HG02588 (cell line): ENCODE results near the gene SPEM1.

Experiments
- ATAC-seq: cut with Tn5 transposase; IDR thresholded peaks from one replicate; pipeline ENCODE4 v1.9.1; 2021; ENCODE audit warnings: mild to moderate bottlenecking, moderate library complexity; ENCODE audit not compliant: unreplicated experiment

Gene SPEM1

GRCh38 chr17:7417056-7417655 is 3.0 kb upstream of the SPEM1 start:
- no peak for ATAC-seq

- no peak for ATAC-seq
Measured at GRCh38 chr17:7418472-7419152, 1.5 kb upstream of the SPEM1 start.

- no peak for ATAC-seq
Measured at GRCh38 chr17:7421186-7421585, 1.1 kb downstream of the SPEM1 start.

DNA sequence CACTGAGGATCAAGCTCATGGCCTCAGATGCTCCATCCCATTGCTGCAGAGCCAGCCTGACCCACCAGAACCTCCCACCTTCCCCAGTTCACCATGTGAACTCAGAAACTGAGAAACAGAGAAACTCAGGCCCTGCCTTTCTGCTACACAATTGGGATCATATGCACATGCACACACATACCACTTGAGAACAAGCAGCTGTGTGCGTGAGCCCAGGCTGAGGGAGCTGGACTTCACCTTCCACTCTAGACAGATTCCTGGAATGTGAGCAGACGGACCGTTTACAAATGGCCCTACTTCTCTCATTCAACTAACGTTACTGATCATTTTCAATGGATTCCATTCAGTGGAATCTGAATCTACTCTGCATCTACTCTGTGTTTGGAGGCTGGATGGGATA is 3.6 kb downstream of the SPEM1 start:
- ATAC-seq, result no peak

- no peak for ATAC-seq
Measured at GRCh38 chr17:7425316-7425715, 5.2 kb downstream of the SPEM1 start, which contains the start of gene SPEM2. TSS of gene SPEM2 (plus strand) at chr17:7425616. CDS start at chr17:7425689, 73 bp downstream.

- ATAC-seq, result no peak
Measured at GRCh38 chr17:7425756-7426155, 5.6 kb downstream of the SPEM1 start.

GRCh38 chr17:7426203-7426863 is 6.2 kb downstream of the SPEM1 start:
- no peak for ATAC-seq

DNA sequence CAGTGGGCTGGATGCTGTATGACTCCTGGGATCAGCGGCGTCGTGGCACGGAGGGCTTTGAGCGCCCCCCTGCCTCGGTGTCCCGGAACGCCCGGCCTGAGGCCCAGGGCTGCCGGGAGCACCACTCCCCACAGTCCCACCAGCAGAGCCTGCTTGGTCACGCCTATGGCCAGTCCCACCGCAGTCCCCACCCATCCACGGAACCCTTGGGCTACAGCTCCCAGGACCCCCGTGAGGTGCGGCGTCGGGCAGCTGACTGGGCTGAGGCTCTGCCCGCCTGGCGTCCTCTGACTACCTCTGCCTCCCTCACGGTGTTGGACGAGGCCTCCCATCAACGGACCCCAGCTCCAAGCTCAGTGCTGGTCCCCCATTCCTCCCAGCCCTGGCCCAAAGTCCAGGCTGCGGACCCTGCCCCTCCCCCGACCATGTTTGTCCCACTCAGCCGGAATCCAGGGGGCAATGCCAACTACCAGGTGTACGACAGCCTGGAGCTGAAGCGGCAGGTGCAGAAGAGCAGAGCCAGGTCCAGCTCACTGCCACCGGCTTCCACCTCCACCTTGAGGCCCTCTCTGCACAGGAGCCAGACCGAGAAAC is 6.9 kb downstream of the SPEM1 start:
- no peak for ATAC-seq

DNA sequence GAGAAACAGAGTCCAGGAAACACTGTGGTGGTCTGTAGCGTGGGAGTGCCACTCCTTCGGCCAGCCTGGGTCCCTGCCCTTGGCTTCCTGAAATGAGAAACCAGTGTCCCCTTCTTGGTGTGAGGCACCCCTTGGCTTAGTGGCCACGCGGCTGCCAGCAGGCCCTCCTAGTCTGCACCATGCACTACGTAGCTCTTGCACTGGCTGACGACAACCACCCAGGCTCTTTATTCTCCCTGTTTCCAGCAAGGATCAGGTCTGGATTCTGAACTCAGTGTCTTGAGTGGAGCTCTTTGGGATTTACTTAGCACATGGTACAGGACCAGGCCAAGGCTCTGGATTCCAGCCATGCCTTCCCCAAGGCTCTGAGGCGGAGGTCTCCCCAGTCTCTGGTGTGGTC is 7.4 kb downstream of the SPEM1 start:
- ATAC-seq, result no peak

DNA sequence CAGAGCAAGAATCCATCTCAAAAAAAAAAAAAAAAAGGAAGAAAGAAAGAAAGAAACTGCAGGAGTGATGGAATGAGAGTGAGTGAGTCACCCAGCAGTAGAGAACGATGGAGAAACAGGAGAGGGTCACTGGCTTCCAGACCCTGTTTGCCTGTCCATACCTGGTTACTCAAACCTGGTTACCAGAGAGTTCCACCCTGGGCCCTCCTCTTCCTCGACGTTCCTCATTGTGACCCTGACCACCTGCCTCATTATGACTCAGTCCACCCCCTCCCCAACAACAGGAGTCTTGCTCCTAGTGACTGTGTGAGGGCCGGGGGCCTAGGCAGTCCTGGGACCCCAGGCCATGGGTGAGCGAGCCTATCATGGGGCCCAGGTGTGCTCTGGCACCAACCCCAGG is 8.4 kb downstream of the SPEM1 start, which contains the start of gene SPEM3:
Gene SPEM3, plus strand, starts transcription at position 301 of the 400 bp plus-strand sequence. Its CDS starts 46 bp downstream, at position 347.
- ATAC-seq, result no peak

- no peak for ATAC-seq
Measured at GRCh38 chr17:7429722-7430121, 9.6 kb downstream of the SPEM1 start.

DNA sequence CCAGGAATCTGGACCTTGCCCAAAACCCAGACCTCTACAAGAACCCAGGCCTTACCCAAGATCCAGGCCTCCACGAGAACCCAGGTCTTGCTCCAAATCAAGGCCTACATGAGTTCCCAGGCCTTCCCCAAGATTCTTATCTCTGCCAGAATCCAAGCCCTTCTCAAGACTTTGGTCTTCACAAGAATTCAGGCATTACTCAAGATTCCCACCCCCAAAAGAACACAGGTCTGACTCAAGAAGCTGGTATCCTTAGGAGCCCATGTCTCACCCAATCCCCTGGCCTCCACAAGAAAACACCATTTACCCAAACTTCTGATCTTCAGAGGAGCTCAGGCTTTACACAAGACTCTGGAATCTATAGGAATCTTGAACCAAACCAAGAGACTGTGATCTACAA is 11.1 kb downstream of the SPEM1 start:
- ATAC-seq, result no peak

GRCh38 chr17:7432296-7432695 is 12.2 kb downstream of the SPEM1 start:
- ATAC-seq, result no peak

DNA sequence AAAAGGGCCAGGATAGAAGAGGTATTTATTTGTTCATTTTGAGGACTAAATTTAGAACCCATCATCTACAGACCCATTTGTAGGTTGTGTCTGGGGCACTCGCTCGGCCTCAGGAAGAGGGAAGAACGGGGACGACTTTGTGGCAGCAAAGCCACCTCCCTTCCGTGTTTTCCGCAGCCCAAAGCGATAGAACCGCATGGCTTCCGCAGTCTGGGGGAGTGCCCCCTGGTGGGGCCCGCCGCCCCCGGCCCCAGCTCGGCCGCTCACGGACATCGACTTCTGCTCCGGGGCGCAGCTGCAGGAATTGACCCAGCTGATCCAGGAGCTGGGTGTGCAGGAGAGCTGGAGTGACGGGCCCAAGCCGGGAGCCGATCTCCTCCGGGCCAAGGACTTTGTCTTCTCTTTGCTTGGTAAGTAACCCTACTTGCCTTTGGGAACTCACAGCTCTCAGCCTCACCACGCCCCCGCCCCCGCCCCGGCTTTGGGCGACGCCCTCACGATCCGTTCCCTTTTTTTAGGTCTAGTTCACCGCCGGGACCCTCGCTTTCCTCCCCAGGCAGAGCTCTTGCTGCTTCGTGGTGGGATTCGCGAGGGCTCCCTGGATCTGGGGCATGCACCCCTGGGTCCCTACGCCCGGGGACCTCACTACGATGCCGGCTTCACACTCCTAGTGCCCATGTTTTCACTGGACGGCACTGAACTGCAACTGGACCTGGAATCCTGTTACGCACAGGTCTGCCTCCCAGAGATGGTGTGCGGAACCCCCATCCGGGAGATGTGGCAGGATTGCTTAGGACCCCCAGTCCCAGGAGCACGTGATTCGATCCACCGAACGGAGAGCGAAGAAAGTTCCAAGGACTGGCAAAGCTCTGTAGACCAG is 15.8 kb downstream of the SPEM1 start:
- ATAC-seq, result peak; percentile 17

DNA sequence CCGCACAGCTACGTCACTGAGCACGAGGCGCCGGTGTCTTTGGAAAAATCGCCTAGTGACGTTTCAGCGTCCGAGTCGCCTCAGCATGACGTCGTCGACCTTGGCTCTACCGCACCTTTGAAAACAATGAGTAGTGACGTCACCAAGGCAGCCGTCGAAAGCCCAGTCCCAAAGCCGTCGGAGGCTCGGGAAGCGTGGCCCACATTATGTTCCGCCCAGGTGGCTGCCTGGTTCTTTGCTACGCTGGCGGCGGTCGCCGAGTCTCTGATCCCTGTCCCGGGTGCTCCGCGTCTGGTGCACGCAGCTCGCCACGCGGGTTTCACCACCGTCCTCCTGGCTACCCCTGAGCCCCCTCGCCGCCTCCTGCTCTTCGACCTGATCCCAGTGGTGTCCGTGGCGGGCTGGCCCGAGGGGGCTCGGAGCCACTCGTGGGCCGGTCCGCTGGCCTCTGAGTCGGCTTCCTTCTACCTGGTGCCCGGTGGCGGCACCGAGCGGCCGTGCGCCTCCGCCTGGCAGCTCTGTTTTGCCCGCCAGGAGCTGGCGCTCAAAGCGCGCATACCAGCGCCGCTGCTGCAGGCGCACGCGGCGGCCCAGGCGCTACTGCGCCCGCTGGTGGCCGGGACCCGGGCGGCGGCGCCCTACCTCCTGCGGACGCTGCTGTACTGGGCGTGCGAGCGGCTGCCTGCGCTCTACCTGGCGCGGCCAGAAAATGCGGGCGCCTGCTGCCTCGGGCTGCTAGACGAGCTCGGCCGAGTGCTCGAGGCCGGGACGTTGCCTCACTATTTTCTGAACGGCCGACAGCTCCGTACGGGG is 16.6 kb downstream of the SPEM1 start:
- no peak for ATAC-seq

DNA sequence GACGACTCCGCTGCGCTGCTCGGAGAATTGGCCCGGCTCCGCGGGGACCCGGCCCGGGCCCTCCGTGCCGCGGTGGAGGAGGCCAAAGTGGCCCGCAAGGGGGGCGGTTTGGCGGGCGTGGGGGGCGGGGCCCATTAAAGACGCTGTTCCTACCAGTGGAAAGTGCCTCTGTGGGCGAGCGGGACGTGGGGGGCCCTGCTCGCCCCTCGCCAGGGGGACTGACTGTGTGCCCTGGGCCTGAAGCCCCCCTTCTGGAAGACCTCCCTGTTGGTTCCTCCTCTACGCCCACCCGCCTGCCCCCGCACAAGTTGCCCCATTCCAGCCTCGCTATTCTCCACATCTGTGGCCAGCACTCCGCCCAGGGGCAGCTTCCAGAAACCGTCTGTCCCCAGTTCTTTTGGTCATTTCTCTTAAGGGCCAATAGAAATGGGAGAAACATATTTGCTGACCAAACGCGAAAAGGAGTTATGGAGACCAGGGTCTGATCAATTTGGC is 17.3 kb downstream of the SPEM1 start:
- no peak for ATAC-seq

DNA sequence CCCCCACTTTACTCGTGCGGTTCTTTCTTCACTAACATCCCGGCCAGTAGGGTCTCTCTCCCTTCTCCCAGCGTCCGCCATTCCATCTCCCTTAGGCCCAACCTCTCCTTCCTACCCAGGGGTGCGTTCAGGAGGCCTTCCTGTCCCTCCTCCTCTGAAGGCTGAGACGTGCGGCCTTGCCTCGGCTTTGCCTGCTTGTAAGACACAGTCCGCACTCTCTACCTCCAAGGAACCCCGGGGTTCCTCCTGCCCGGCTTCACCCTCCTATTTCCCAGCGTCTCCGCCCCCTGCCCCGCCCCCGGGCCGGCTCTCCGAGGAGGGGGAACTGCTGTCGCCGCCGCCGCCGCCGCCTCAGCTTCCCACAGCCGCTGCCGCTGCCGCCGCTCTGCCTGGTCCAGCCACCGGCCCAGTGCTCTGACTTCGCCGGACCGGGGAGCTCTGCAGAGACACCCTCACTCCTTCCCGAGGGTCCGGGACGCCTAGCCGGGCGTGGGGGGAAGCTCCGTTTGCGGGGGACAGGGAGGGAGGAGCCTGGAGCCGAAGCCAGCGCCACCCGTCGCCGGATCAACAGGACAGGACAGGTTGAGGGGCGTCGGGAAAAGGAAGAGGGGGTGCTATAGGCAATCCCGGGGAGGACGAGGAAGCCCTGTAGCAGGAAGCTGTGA is 18.0 kb downstream of the SPEM1 start:
- ATAC-seq, result no peak

DNA sequence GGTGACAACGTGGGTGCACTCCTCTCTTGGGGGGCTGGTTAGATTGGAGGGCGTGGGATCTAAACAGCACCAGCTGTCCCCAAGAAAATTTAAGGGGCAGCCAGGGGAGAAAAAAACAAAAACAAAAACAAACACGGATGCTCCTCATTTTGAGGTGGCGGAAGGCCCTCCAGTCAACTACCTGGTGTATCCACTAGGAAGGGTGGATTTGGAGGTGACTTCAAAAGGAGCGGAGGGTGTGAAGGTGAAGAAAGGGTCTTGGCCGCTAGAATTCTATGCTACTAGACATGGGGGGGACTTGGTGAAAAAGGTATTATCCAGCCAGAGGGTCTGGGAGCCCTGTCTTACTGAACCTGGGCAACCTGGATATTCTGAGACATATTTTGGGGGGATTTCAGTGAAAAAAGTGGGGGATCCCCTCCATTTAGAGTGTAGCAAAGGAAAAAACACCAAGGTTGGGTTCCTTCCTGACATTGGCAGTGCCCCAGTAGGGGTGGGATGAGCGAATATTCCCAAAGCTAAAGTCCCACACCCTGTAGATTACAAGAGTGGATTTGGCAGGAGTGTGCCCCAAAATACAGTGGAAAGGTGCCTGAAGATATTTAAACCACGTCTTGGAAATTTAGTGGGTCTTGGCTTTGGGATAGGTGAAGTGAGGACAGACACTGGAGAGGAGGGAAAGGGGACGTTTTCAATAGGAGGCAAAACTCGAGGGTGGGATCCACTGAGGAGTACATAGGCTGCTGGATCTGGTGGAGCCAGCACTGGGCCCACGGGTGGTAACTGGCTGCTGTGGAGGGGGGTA is 18.7 kb downstream of the SPEM1 start:
- ATAC-seq, result no peak
